OCI-LY1 (cell line): ENCODE data around the gene SLC30A3.

Source experiments
- H2AFZ ChIP-seq: fragments of 200-600 bp; sonication (generic), shearing (Covaris generic); 2 replicates; pipeline ENCODE4 v1.6.0; 2014; ENCODE audit warnings: antibody characterized with exemption, mild to moderate bottlenecking, low read length
- H3F3A ChIP-seq: fragments of 200-600 bp; sonication (generic), shearing (Covaris generic); 2 replicates; pipeline ENCODE4 v1.6.0; 2014; ENCODE audit warnings: mild to moderate bottlenecking, antibody characterized with exemption, low read length, moderate library complexity; ENCODE audit not compliant: insufficient read depth
- H3K27ac ChIP-seq: fragments of 200-600 bp; sonication (generic); 2 replicates; pipeline ENCODE4 v1.5.1; 2014; ENCODE audit warnings: low read length, mixed run types, mild to moderate bottlenecking, low read depth; ENCODE audit not compliant: poor library complexity, severe bottlenecking
- H3K27me3 ChIP-seq: fragments of 200-600 bp; sonication (generic); 2 replicates; pipeline ENCODE4 v1.6.0; 2014; ENCODE audit warnings: antibody characterized with exemption, mild to moderate bottlenecking, low read length, moderate library complexity; ENCODE audit not compliant: insufficient read depth
- H3K36me3 ChIP-seq: fragments of 200-600 bp; sonication (generic); 2 replicates; pipeline ENCODE4 v1.6.1; 2014; ENCODE audit warnings: mild to moderate bottlenecking, antibody characterized with exemption, low read length, moderate library complexity, mixed read lengths; ENCODE audit not compliant: insufficient read depth
- H3K4me1 ChIP-seq: fragments of 200-600 bp; sonication (generic); 2 replicates; pipeline ENCODE4 v1.5.1; 2014; ENCODE audit warnings: mild to moderate bottlenecking, low read length, moderate library complexity; ENCODE audit not compliant: insufficient read depth, severe bottlenecking
- H3K4me2 ChIP-seq: fragments of 200-600 bp; sonication (generic), shearing (Covaris generic); 2 replicates; pipeline ENCODE4 v1.6.1; 2014; ENCODE audit warnings: low read length
- H3K4me3 ChIP-seq: fragments of 200-600 bp; sonication (generic); 2 replicates; pipeline ENCODE4 v1.5.1; 2014; ENCODE audit warnings: low read length, low read depth, mild to moderate bottlenecking, mixed read lengths; ENCODE audit not compliant: poor library complexity, severe bottlenecking
- H3K79me2 ChIP-seq: fragments of 200-600 bp; shearing (Covaris generic); 2 replicates; pipeline ENCODE4 v1.6.1; 2016; ENCODE audit warnings: mixed run types, low read length, mixed read lengths; ENCODE audit not compliant: insufficient read depth
- H3K9ac ChIP-seq: fragments of 200-600 bp; sonication (generic), shearing (Covaris generic); 2 replicates; pipeline ENCODE4 v1.6.1; 2014; ENCODE audit warnings: mild to moderate bottlenecking, low read length, mixed read lengths
- H3K9me2 ChIP-seq: fragments of 200-600 bp; sonication (generic), shearing (Covaris generic); 2 replicates; pipeline ENCODE4 v1.6.1; 2014; ENCODE audit warnings: low read depth, mild to moderate bottlenecking, low read length, mixed read lengths
- H3K9me3 ChIP-seq: fragments of 200-600 bp; shearing (Covaris generic); 2 replicates; pipeline ENCODE4 v1.6.1; 2014; ENCODE audit warnings: low read length, mixed read lengths
- H4K20me1 ChIP-seq: fragments of 200-600 bp; sonication (generic), shearing (Covaris generic); 2 replicates; pipeline ENCODE4 v1.6.0; 2016; ENCODE audit warnings: mild to moderate bottlenecking, low read length; ENCODE audit not compliant: insufficient read depth
- EZH2 ChIP-seq: fragments of 200-600 bp; sonication (generic), shearing (Covaris generic); IDR thresholded peaks from 2 replicates; pipeline ENCODE4 v1.8.0; 2017; ENCODE audit warnings: borderline replicate concordance, mixed run types, mild to moderate bottlenecking, antibody characterized with exemption, low read length, moderate library complexity, mixed read lengths
- TF ChIP-seq, protein P1 (sequence below): fragments of 200-600 bp; sonication (generic), shearing (Covaris generic); IDR thresholded peaks from 2 replicates; pipeline ENCODE4 v1.5.1; 2017; ENCODE audit warnings: mild to moderate bottlenecking, antibody characterized with exemption, low read length, moderate library complexity, mixed read lengths

The SLC30A3 gene

DNA sequence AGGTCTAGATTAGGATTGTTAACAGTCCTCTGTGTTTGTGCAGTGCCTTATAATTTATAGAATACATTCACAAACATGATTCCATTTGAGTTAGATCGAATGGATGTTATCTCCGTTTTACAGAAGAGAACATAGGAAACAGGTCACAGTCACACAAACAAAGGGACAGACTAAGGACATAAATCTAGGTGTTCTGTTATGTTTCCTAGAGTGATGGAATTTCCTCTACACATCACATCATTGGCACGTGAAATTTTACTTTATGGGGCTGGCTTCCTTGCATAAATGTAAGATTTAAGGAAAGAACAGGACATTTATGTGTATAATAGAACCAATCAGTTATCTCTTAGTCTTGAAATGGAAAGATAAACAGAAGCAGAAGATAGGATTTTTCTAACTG lies 25.8 kb upstream of the SLC30A3 start:
- no peak for TF ChIP-seq EZH2
- TF ChIP-seq, protein P1, sequence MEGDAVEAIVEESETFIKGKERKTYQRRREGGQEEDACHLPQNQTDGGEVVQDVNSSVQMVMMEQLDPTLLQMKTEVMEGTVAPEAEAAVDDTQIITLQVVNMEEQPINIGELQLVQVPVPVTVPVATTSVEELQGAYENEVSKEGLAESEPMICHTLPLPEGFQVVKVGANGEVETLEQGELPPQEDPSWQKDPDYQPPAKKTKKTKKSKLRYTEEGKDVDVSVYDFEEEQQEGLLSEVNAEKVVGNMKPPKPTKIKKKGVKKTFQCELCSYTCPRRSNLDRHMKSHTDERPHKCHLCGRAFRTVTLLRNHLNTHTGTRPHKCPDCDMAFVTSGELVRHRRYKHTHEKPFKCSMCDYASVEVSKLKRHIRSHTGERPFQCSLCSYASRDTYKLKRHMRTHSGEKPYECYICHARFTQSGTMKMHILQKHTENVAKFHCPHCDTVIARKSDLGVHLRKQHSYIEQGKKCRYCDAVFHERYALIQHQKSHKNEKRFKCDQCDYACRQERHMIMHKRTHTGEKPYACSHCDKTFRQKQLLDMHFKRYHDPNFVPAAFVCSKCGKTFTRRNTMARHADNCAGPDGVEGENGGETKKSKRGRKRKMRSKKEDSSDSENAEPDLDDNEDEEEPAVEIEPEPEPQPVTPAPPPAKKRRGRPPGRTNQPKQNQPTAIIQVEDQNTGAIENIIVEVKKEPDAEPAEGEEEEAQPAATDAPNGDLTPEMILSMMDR, result no peak
- H3K27ac ChIP-seq, result no peak overlapping the region
- H3K9ac ChIP-seq, result no peak overlapping the region
- no peaks in the 10 kb centered on the region for H3K9me3 ChIP-seq
- H3K79me2 ChIP-seq, result no peaks in the 10 kb centered on the region
- no peaks in the 10 kb centered on the region for H3K27me3 ChIP-seq
- H3F3A ChIP-seq, result no peaks in the 10 kb centered on the region
- H3K9me2 ChIP-seq, result no peaks in the 10 kb centered on the region
- H3K4me3 ChIP-seq, result no peak overlapping the region
- no peaks in the 10 kb centered on the region for H4K20me1 ChIP-seq
- no peak overlapping the region for H2AFZ ChIP-seq
- H3K4me1 ChIP-seq, result peaks cover 26% of the 10 kb centered on the region
- no peaks in the 10 kb centered on the region for H3K36me3 ChIP-seq
- H3K4me2 ChIP-seq, result no peak overlapping the region

DNA sequence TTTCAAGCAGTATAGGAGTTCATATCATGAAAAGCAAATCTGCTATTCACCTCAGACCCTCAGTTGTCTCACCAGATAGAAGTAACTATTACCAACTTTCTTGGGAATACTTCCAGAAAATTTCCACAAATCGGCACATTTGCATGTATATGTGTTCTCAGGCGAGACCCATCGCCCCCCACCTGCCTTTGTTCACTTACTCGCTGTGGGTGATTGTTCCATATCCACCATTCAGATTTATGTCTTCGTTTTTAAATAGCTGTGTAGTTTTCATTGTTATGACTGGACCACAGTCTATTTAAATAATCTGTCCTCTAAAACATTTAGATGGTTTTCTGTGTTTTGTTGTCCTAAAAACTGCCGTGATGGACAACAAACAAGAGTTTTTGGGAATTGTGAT lies 22.6 kb upstream of the SLC30A3 start:
- Histone ChIP-seq H3K4me3 (no peak overlapping the region), H3K36me3 (no peaks in the 10 kb centered on the region), H3K4me1 (peaks cover 5% of the 10 kb centered on the region), H3K27me3 (no peaks in the 10 kb centered on the region; the same call in 1 of the 2 replicates), H3K27ac (no peak overlapping the region), H3F3A (no peaks in the 10 kb centered on the region), H3K9ac (no peak overlapping the region), H3K9me3 (no peaks in the 10 kb centered on the region), H4K20me1 (no peaks in the 10 kb centered on the region), H3K4me2 (no peak overlapping the region), H3K79me2 (no peaks in the 10 kb centered on the region), H3K9me2 (no peaks in the 10 kb centered on the region), H2AFZ (no peak overlapping the region)
- TF ChIP-seq, protein P1, result no peak
- TF ChIP-seq EZH2, result no peak

DNA sequence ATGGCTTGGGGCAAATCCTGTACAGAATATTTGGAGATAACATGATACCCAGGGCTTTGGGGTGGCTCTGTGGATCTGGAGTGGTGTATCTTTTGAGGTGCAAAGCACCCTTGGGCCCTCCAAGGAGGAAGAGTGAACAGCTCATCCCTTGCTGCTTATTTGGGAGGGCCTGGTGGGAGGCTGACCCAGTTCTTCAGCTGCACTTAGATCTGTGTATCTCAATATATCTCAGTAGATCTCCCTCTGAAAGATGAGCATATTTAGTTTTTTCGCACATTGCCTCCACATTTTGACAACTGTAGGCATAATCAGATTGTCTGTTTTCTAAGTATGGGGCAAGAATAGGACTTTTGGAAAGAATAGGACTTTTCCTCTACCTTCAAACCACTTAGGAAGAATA lies 22.1 kb upstream of the SLC30A3 start:
- TF ChIP-seq EZH2, result no peak
- TF ChIP-seq, protein P1, result no peak

More for the DNA sequence above, 22.1 kb upstream of the SLC30A3 start:
- H4K20me1 ChIP-seq, result no peaks in the 10 kb centered on the region
- no peaks in the 10 kb centered on the region for H3K4me1 ChIP-seq
- no peak overlapping the region for H3K9ac ChIP-seq
- H3K4me2 ChIP-seq, result no peak overlapping the region
- H3F3A ChIP-seq, result no peaks in the 10 kb centered on the region
- no peak overlapping the region for H3K27ac ChIP-seq
- no peaks in the 10 kb centered on the region for H3K79me2 ChIP-seq
- H3K27me3 ChIP-seq, result no peaks in the 10 kb centered on the region; the same call in 1 of the 2 replicates
- H3K9me2 ChIP-seq, result no peaks in the 10 kb centered on the region
- no peaks in the 10 kb centered on the region for H3K36me3 ChIP-seq
- no peak overlapping the region for H2AFZ ChIP-seq
- H3K9me3 ChIP-seq, result no peaks in the 10 kb centered on the region
- H3K4me3 ChIP-seq, result no peak overlapping the region
